Right ventricle myocardium inferior (tissue), 1 donor: ENCODE results near the gene ARL2. TPM values are rescaled to one million over a fixed set of nuclear protein-coding genes. Genes with fewer than 3 reads are reported as not detected.

Source experiments
- ATAC-seq: fragments of 200-7000 bp; cut with Tn5 transposase; one replicate; pipeline ENCODE4 v1.9.1; 2020; ENCODE audit warnings: mild to moderate bottlenecking, moderate library complexity
- DNase-seq: peaks from one replicate; pipeline ENCODE4 v3.0.0; 2021; ENCODE audit errors: missing footprints
- intact Hi-C: fragments of 100-400 bp; cut with DNase I; formaldehyde crosslinking; loops from one replicate; pipeline ENCODE4 v1.11.0; 2022
- microRNA-seq: library from miRNA; unstranded; fragments of <30 nt; microRNA quantifications from one replicate; pipeline ENCODE4 v1.2.0, GENCODE V29; 2020
- total RNA-seq: library from RNA; stranded (reverse); fragmentation: NEBNext Ultra II Directional; extraction: Animal tissue kit (Norgen Biotek cat#: 25700); gene quantifications from one replicate; pipeline ENCODE4 v1.2.1, GENCODE V29; 2021
- donor health status: DM: no; HTN: yes; CAD: no; lungs with severe emphysema.

The ARL2 gene
- total RNA-seq, 1 donor from 2014 or later, result 131 TPM

- intact Hi-C loops, result no loop called here
- DNase-seq (no peak), ATAC-seq (no peak)
Observed at GRCh38 chr11:65060913-65061408, 47.0 kb downstream of the ARL2 start.

GRCh38 chr11:65063532-65063931, 49.6 kb downstream of the ARL2 start:
- intact Hi-C loops, result no loop called here
- DNase-seq, result no peak
- ATAC-seq, result no peak

- ATAC-seq (no peak), DNase-seq (no peak)
- intact Hi-C loops, result no loop called here
Observed at GRCh38 chr11:65064847-65065240, 50.9 kb downstream of the ARL2 start.

- ATAC-seq (no peak), DNase-seq (peak; percentile 41)
- intact Hi-C loops, result no loop called here
Observed at GRCh38 chr11:65065851-65066250, 51.9 kb downstream of the ARL2 start.

- ATAC-seq, result no peak
- peak; percentile 17 for DNase-seq
- intact Hi-C loops, result no loop called here
Observed at GRCh38 chr11:65066315-65066714, 52.4 kb downstream of the ARL2 start.

- intact Hi-C loops, result no loop called here
- DNase-seq, result no peak
Observed at GRCh38 chr11:65066805-65067291, 52.9 kb downstream of the ARL2 start.

GRCh38 chr11:65067446-65067845, 53.5 kb downstream of the ARL2 start:
- intact Hi-C loops, result no loop called here
- DNase-seq, result peak; percentile 31
- ATAC-seq, result no peak

More at GRCh38 chr11:65066805-65067291, 52.9 kb downstream of the ARL2 start:
- ATAC-seq, result no peak

GRCh38 chr11:65069217-65069616, 55.3 kb downstream of the ARL2 start:
- no peak for ATAC-seq
- intact Hi-C loops, result no loop called here
- DNase-seq, result no peak

Small RNA genes within 50 kb of the gene (microRNA-seq; reads per million reads assigned to microRNA genes)
- gene MIR6879, result not detected

Other genes starting within 250 kb of the ARL2 start
- gene SF1, start 235.6 kb upstream of the ARL2 start, total RNA-seq, result 172 TPM
- gene MAP4K2, start 210.9 kb upstream of the ARL2 start, total RNA-seq, result 11.3 TPM
- gene MEN1, start 203.6 kb upstream of the ARL2 start, total RNA-seq, result 8.4 TPM
- 0.16 TPM for gene CDC42BPG, start 169.5 kb upstream of the ARL2 start, total RNA-seq
- gene EHD1, start 135.5 kb upstream of the ARL2 start, total RNA-seq, result 56.0 TPM
- gene ATG2A, start 97.0 kb upstream of the ARL2 start, total RNA-seq, result 10.7 TPM
- 20.6 TPM for gene PPP2R5B, start 89.5 kb upstream of the ARL2 start, total RNA-seq
- gene GPHA2, start 78.3 kb upstream of the ARL2 start, total RNA-seq, result not detected
- gene MAJIN, start 42.1 kb upstream of the ARL2 start, total RNA-seq, result not detected
- gene BATF2, start 17.2 kb upstream of the ARL2 start, total RNA-seq, result 1.5 TPM
- 18.3 TPM for gene SNX15, start 13.3 kb downstream of the ARL2 start, total RNA-seq
- 7.5 TPM for gene SAC3D1, start 27.1 kb downstream of the ARL2 start, total RNA-seq
- gene NAALADL1, start 44.4 kb downstream of the ARL2 start, total RNA-seq, result 3.4 TPM
- 1.7 TPM for gene CDCA5, start 69.9 kb downstream of the ARL2 start, total RNA-seq
- gene ZFPL1, start 70.1 kb downstream of the ARL2 start, total RNA-seq, result 25.0 TPM
- gene VPS51, start 82.1 kb downstream of the ARL2 start, total RNA-seq, result 95.2 TPM
- 53.1 TPM for gene TM7SF2, start 97.7 kb downstream of the ARL2 start, total RNA-seq
- 5.8 TPM for gene ZNHIT2, start 103.5 kb downstream of the ARL2 start, total RNA-seq
- 714 TPM for gene FAU, start 108.0 kb downstream of the ARL2 start, total RNA-seq
- gene MRPL49, start 108.2 kb downstream of the ARL2 start, total RNA-seq, result 35.8 TPM
- gene SYVN1, start 120.4 kb downstream of the ARL2 start, total RNA-seq, result 27.1 TPM
- gene SPDYC, start 156.1 kb downstream of the ARL2 start, total RNA-seq, result not detected
- 82.9 TPM for gene CAPN1, start 167.8 kb downstream of the ARL2 start, total RNA-seq
- 2.9 TPM for gene POLA2, start 247.8 kb downstream of the ARL2 start, total RNA-seq